ENCODE data around the gene SYNJ2. TPM values are rescaled to one million over a fixed set of nuclear protein-coding genes. Genes with fewer than 3 reads are reported as not detected.

The SYNJ2 gene
- total RNA-seq, 1 donor from 2014 or later: 4.5 TPM

DNA sequence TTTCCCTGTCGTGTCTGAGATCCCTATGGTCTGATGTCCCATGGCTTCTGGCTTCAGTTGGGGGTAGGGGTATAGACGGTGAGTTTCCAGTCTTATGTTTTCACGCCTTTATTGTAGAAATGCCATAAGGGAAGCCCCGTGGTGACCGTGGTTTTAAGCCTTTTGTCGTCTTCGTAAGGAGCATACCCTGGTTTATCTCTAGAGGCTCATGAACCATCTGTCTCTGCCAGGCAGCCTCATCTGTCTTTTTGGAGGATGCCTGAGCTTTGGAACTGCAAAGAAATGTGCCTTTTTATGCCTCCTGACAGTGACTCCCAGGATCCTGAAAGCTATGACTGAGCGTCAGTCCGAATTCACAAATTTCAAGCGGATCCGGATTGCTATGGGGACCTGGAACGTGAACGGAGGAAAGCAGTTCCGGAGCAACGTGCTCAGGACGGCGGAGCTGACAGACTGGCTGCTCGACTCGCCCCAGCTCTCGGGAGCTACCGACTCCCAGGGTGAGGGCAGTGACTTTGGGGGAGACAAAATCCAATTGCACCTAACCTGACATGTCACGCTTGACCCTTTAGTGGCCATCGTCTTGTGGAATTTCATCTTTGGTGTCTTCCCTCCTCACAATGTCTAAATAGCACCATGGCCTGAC lies 84.6 kb downstream of the SYNJ2 start:
- Histone ChIP-seq H3K4me1 (peaks cover 16% of the 10 kb centered on the region), H3K36me3 (peaks cover 4% of the 10 kb centered on the region), H3K4me3 (no peak overlapping the region), H3K27me3 (ENCODE audit: low read depth) (no peaks in the 10 kb centered on the region), H3K9me3 (no peaks in the 10 kb centered on the region), H3K27ac (no peak overlapping the region)
- TF ChIP-seq, protein P1, sequence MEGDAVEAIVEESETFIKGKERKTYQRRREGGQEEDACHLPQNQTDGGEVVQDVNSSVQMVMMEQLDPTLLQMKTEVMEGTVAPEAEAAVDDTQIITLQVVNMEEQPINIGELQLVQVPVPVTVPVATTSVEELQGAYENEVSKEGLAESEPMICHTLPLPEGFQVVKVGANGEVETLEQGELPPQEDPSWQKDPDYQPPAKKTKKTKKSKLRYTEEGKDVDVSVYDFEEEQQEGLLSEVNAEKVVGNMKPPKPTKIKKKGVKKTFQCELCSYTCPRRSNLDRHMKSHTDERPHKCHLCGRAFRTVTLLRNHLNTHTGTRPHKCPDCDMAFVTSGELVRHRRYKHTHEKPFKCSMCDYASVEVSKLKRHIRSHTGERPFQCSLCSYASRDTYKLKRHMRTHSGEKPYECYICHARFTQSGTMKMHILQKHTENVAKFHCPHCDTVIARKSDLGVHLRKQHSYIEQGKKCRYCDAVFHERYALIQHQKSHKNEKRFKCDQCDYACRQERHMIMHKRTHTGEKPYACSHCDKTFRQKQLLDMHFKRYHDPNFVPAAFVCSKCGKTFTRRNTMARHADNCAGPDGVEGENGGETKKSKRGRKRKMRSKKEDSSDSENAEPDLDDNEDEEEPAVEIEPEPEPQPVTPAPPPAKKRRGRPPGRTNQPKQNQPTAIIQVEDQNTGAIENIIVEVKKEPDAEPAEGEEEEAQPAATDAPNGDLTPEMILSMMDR (IDR thresholded peaks at IDR 0.05): no peak
- intact Hi-C loops (cut with DNase I): no loop called here
- DNase-seq (no peak), ATAC-seq (no peak)

DNA sequence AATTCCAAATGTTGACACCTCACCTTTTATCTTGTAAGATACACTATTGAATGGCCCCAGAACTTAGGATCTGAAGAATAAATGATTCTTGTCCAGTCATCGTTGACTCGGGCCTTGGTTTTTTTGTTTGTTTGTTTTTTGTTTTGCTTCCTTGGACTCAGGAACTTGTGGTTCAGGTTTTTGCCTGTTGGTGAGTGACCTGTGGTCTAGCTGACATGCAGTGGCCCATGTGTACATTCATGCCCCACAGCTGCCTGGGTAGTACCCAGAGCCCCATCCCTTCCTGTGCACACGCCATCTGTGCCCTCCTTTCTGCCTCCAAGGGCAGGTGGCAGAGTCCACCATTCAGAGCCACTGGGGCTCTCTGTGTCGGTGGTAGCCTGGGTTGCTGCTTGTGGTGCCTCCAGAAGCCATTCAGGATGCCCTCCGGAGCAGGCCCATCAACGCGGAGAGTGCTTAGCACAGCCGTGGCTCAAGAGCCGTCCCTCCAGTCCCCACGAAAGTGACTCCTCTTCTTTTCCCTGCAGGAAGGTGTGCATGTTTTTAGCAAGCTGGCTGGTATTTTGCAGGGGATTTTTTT lies 85.9 kb downstream of the SYNJ2 start:
- intact Hi-C loops (cut with DNase I): no loop called here
- H3K27ac ChIP-seq: no peak overlapping the region
- TF ChIP-seq, protein P1 (IDR thresholded peaks at IDR 0.05): no peak
- H3K4me1 ChIP-seq: peaks cover 14% of the 10 kb centered on the region
- H3K36me3 ChIP-seq: peaks cover 4% of the 10 kb centered on the region
- DNase-seq (no peak), ATAC-seq (no peak)
- H3K27me3 ChIP-seq (ENCODE audit: low read depth): no peaks in the 10 kb centered on the region
- H3K9me3 ChIP-seq: no peaks in the 10 kb centered on the region
- H3K4me3 ChIP-seq: no peak overlapping the region

DNA sequence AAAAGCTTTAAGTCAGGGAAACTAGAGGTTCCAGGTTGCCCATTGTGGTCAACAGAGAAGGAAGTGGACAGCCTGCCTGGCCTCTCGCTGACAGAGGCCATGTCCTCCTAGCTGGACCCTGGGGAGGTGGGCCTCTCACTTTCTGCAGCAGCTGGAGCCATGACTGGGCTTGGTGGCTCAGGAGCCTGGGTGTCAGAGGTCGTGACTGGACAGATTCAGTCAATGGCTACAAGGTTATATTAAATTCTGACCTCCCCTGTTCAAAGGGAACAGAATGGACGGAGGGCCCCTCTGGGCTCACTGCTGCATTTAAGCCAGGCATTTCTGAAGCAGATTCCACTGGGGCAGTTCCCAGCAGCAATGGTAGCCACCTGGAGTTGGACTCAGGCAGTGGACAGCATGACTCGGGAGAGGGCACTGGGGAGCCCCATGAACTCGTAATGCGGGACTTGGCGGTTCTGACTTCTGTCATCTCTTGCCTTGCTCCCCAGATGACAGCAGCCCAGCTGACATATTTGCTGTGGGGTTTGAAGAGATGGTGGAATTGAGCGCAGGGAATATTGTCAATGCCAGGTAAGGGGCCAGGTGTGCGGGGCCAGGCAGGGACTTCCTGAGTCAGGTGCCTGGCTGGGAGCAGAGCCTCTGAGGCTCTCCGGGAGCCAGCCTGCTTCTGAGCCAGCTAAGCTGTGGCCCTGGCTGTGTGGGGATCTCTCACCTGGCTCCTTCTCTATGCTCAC lies 86.7 kb downstream of the SYNJ2 start:
- DNase-seq: no peak
- H3K27me3 ChIP-seq (ENCODE audit: low read depth): no peaks in the 10 kb centered on the region
- no peaks in the 10 kb centered on the region for H3K9me3 ChIP-seq
- H3K4me3 ChIP-seq: no peak overlapping the region
- peaks cover 4% of the 10 kb centered on the region for H3K36me3 ChIP-seq
- TF ChIP-seq, protein P1 (IDR thresholded peaks at IDR 0.05): no peak
- ATAC-seq: no peak
- H3K27ac ChIP-seq: no peak overlapping the region
- peaks cover 14% of the 10 kb centered on the region for H3K4me1 ChIP-seq
- intact Hi-C loops (cut with DNase I): no loop called here

DNA sequence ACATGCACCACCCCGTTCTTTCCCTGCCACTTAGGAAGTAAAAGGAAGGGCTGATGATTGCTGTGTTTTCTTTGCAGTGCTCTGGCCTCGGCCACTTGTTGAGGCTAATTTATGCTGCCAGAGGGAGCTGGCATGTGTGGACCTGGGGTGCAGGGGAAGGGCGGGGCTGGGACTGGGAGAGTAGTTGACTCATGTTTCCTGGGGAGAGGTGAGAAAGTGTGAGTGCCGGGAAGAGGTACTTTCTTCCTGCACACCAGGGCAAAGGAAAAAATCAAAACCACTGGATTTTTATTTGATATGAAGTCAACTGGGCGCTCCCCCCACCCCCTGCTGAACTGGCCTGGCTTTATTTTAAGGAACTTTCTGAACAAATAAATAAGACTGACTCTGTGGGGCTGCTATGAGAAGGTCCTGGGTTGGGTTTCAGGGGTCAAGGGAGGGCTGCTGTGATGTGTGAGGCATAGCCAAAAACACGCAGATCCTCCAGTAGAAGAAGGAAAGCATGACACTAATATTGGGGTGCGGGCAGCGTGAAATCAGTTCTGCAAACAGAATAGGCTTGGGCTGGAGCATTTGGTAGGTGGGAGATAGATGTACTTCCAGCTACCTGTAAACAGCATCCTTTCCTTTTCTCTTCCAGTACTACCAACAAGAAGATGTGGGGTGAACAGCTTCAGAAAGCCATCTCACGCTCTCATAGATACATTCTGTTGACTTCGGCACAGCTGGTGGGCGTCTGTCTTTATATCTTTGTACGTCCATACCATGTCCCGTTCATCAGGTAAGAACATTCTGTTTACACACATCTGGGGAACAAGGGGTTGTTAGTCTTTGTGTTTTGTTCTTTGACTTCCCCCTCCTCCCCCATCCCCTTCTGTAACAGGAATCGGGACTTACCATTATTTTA lies 87.5 kb downstream of the SYNJ2 start:
- peak; percentile 78 for DNase-seq
- intact Hi-C loops (cut with DNase I): no loop called here

More for the DNA sequence above, 87.5 kb downstream of the SYNJ2 start:
- H3K27me3 ChIP-seq (ENCODE audit: low read depth): no peaks in the 10 kb centered on the region
- H3K27ac ChIP-seq: peak overlapping the region; percentile 24
- H3K9me3 ChIP-seq: no peaks in the 10 kb centered on the region
- TF ChIP-seq, protein P1 (IDR thresholded peaks at IDR 0.05): no peak
- H3K4me1 ChIP-seq: peaks cover 14% of the 10 kb centered on the region
- peaks cover 4% of the 10 kb centered on the region for H3K36me3 ChIP-seq
- H3K4me3 ChIP-seq: no peak overlapping the region
- ATAC-seq: peak; percentile 90 to 94
